Adrenal gland (tissue), 12 donors: ENCODE measurements around the gene TMEM89. TPM values are rescaled to one million over a fixed set of nuclear protein-coding genes. Genes with fewer than 3 reads are reported as not detected.

Experiments used
- DNase-seq, 7 donors: peaks; one replicate each; pipeline ENCODE4 v3.0.0-alpha.2; 2019 to 2020
- H3K27ac ChIP-seq, 5 donors: fragments of 200-600 bp; sonication (generic) in 4 of 5; 1 replicate in 3 of 5; 2 replicates in 2 of 5; pipeline versions ENCODE4 v1.5.1 to v1.8.0; 2016 to 2020; ENCODE audit warnings: mild to moderate bottlenecking in 1 of 5
- H3K27me3 ChIP-seq: fragments of 200-600 bp; 2 replicates; pipeline ENCODE4 v1.8.0; 2021
- H3K36me3 ChIP-seq, 2 donors: fragments of 200-600 bp; replicated peaks in 1 of 2; 1 replicate in 1 of 2; 2 replicates in 1 of 2; pipeline versions ENCODE4 v1.5.1 to v1.8.0; 2018 to 2022
- H3K4me1 ChIP-seq, 2 donors: fragments of 200-600 bp; replicated peaks in 1 of 2; 1 replicate in 1 of 2; 2 replicates in 1 of 2; pipeline versions ENCODE4 v1.5.1 to v1.8.0; 2018 to 2021
- H3K4me3 ChIP-seq, 4 donors: fragments of 200-600 bp; sonication (generic) in 3 of 4; one replicate each; pipeline ENCODE4 v1.5.1; 2016 to 2018
- H3K9me3 ChIP-seq, 3 donors: fragments of 200-600 bp; sonication (generic) in 1 of 3; replicated peaks in 1 of 3; 1 replicate in 2 of 3; 2 replicates in 1 of 3; pipeline versions ENCODE4 v1.5.1 to v1.8.0; 2016 to 2021
- CTCF ChIP-seq, 6 experiments: fragments of 450-650 bp in 4 of 6; fragments of 200-600 bp in 2 of 6; sonication (generic) in 1 of 6; IDR thresholded peaks; 1 replicate in 5 of 6; 2 replicates in 1 of 6; pipeline versions ENCODE4 v1.5.1 to v1.8.0; 2016 to 2021; ENCODE audit warnings: antibody characterized with exemption in 6 of 6, mild to moderate bottlenecking in 2 of 6, moderate library complexity in 1 of 6
- POLR2A ChIP-seq, 2 donors: fragments of 450-650 bp; IDR thresholded peaks; one replicate each; pipeline ENCODE4 v1.6.1; 2017; ENCODE audit warnings: antibody characterized with exemption in 2 of 2, mild to moderate bottlenecking in 2 of 2, moderate library complexity in 1 of 2
- WGBS, 4 donors: extraction: QIAGEN DNeasy Blood & Tissue Kit in 2 of 4; methylation state at CpG; one replicate each; pipeline versions ENCODE4 v1.1.5 to v1.1.7; 2013 to 2017; 5-methylcytosine and 5-hydroxymethylcytosine counted together
- intact Hi-C, 2 donors: fragments of 100-400 bp; cut with DNase I; formaldehyde crosslinking; loops; one replicate each; pipeline versions ENCODE4 v1.14.1 to v1.15.0; 2022 to 2023
- polyA plus RNA-seq, 3 donors: library from polyadenylated mRNA; stranded (reverse); fragments of 200-250 nt in 2 of 3; fragments of 350-450 nt in 1 of 3; fragmentation: Illumina TruSeq in 1 of 3; extraction: RNeasy Lipid Tissue Mini Kit (QIAGEN cat#74804) in 1 of 3; gene quantifications; one replicate each; pipeline ENCODE4 v1.2.3, GENCODE V29; 2013 to 2014
- total RNA-seq, 9 donors: library from RNA; depleted of rRNA in 4 of 9; stranded (reverse); fragments of >200 nt in 4 of 9; fragments of 120-200 nt in 1 of 9; fragmentation: NEBNext Ultra II Directional in 1 of 9; extraction: Animal tissue kit (Norgen Biotek cat#: 25700) in 1 of 9; gene quantifications; one replicate each; pipeline versions ENCODE4 v1.1.0 to v1.2.4, GENCODE V29; 2013 to 2023
- donor health status: healthy with polysubstance abuse.
- donor health status: Bipolar disorder and iron deficiency.
- donor health status: DM: yes; HTN: yes; CAD: no.
- donor health status: DM: no; HTN: no; CAD: no.
- donor health status: DM: no; HTN: no; CAD: no.
- donor health status: DM: yes; HTN: yes; CAD: no.

TMEM89 gene
- total and polyA plus RNA-seq, 12 donors: not detected

- peaks cover 0 to 32% of the 10 kb centered on the region in 2 donors for H3K36me3 ChIP-seq
- no peak overlapping the region for H3K27ac ChIP-seq
- H3K4me3 ChIP-seq: no peak overlapping the region
- DNase-seq: no peak
- 87 to 91% (median 88%) methylated on average over 18 to 22 of the region's 22 CpGs for WGBS, 4 donors
- peaks cover 13 to 22% of the 10 kb centered on the region in 2 donors for H3K4me1 ChIP-seq
- no peaks in the 10 kb centered on the region for H3K9me3 ChIP-seq
- no peak for TF ChIP-seq POLR2A (IDR thresholded peaks at IDR 0.05)
- TF ChIP-seq CTCF (IDR thresholded peaks at IDR 0.05): no peak
- intact Hi-C loops: no loop called here
- H3K27me3 ChIP-seq: no peaks in the 10 kb centered on the region
Observed at GRCh38 chr3:48631516-48632448, 10.2 kb upstream of the TMEM89 start.

GRCh38 chr3:48630833-48631232, 9.3 kb upstream of the TMEM89 start:
- H3K4me1 ChIP-seq: peaks cover 7 to 12% of the 10 kb centered on the region in 2 donors
- 87 to 94% (median 90%) methylated on average over 6 to 12 of the region's 12 CpGs for WGBS, 4 donors
- DNase-seq: no peak
- intact Hi-C loops: no loop called here
- no peaks in the 10 kb centered on the region for H3K9me3 ChIP-seq
- no peaks in the 10 kb centered on the region for H3K27me3 ChIP-seq
- no peak overlapping the region for H3K27ac ChIP-seq
- H3K4me3 ChIP-seq: no peak overlapping the region
- peaks cover 0 to 38% of the 10 kb centered on the region in 2 donors for H3K36me3 ChIP-seq
- TF ChIP-seq CTCF (IDR thresholded peaks at IDR 0.05) (no peak), POLR2A (IDR thresholded peaks at IDR 0.05) (no peak)

GRCh38 chr3:48630407-48630806, 8.8 kb upstream of the TMEM89 start:
- intact Hi-C loops: no loop called here
- Histone ChIP-seq H3K4me1 (peaks cover 5 to 10% of the 10 kb centered on the region in 2 donors), H3K27ac (no peak overlapping the region), H3K36me3 (peaks cover 0 to 41% of the 10 kb centered on the region in 2 donors), H3K27me3 (no peaks in the 10 kb centered on the region), H3K4me3 (no peak overlapping the region), H3K9me3 (no peaks in the 10 kb centered on the region)
- TF ChIP-seq CTCF (IDR thresholded peaks at IDR 0.05) (no peak), POLR2A (IDR thresholded peaks at IDR 0.05) (no peak)
- 95 to 100% (median 97%) methylated on average over 3 to 8 of the region's 8 CpGs for WGBS, 4 donors
- DNase-seq: no peak

- H3K36me3 ChIP-seq: peaks cover 0 to 41% of the 10 kb centered on the region in 2 donors
Observed at GRCh38 chr3:48629894-48630293, 8.3 kb upstream of the TMEM89 start.

More at GRCh38 chr3:48629894-48630293, 8.3 kb upstream of the TMEM89 start:
- TF ChIP-seq CTCF (IDR thresholded peaks at IDR 0.05): no peak
- no peak for TF ChIP-seq POLR2A (IDR thresholded peaks at IDR 0.05)
- Histone ChIP-seq H3K4me3 (no peak overlapping the region), H3K4me1 (peaks cover 5 to 10% of the 10 kb centered on the region in 2 donors), H3K27ac (no peak overlapping the region), H3K9me3 (no peaks in the 10 kb centered on the region), H3K27me3 (no peaks in the 10 kb centered on the region)
- 92 to 98% (median 98%) methylated on average over 6 to 12 of the region's 12 CpGs; no CpG with 5 or more reads in 1 of the 4 donors for WGBS, 4 donors
- intact Hi-C loops: no loop called here
- no peak for DNase-seq
